GM12864 (cell line): ENCODE results near the gene CCL1.

Experiments used
- DNase-seq: peaks from one replicate; pipeline ENCODE4 v3.0.0-alpha.2; 2011; ENCODE audit warnings: low read depth
- H3K4me3 ChIP-seq: 2 replicates; pipeline ENCODE4 v1.5.1; 2011; ENCODE audit warnings: mild to moderate bottlenecking, low read depth, low read length, control low read depth
- CTCF ChIP-seq: IDR thresholded peaks from 2 replicates; pipeline ENCODE4 v1.5.1; 2011; ENCODE audit warnings: low read depth, mild to moderate bottlenecking, moderate library complexity, low read length, control low read depth, inconsistent platforms; ENCODE audit errors: missing control alignments

The CCL1 gene

GRCh38 chr17:34312080-34312479, 51.0 kb downstream of the CCL1 start:
- TF ChIP-seq CTCF, result no peak
- no peak for DNase-seq
- H3K4me3 ChIP-seq, result no peak overlapping the region

GRCh38 chr17:34311291-34311690, 51.7 kb downstream of the CCL1 start:
- no peak for DNase-seq
- H3K4me3 ChIP-seq, result no peak overlapping the region
- no peak for TF ChIP-seq CTCF
